Endothelial cell of hepatic sinusoid (primary cell): ENCODE data around the gene POU2AF1.

Source experiments
- in situ Hi-C: cut with HindIII; loops from 2 replicates; pipeline ENCODE4 v1.10.0; 2017; ENCODE audit warnings: low sequenced_read_pairs

Gene POU2AF1

GRCh38 chr11:111388420-111388819, 9.3 kb upstream of the POU2AF1 start:
- in situ Hi-C loops, result no loop called here

GRCh38 chr11:111387363-111387762, 8.3 kb upstream of the POU2AF1 start:
- in situ Hi-C loops, result no loop called here

- in situ Hi-C loops, result no loop called here
Observed at GRCh38 chr11:111386611-111387150, 7.6 kb upstream of the POU2AF1 start.

GRCh38 chr11:111384494-111384893, 5.4 kb upstream of the POU2AF1 start:
- in situ Hi-C loops, result loop anchor here (5.0 kb wide), 1 partner anchor 42 kb away; no protein-coding TSS in a partner anchor

GRCh38 chr11:111382451-111382850, 3.4 kb upstream of the POU2AF1 start:
- in situ Hi-C loops, result loop anchor here (5.0 kb wide), 1 partner anchor 40 kb away; no protein-coding TSS in a partner anchor

- in situ Hi-C loops, result loop anchor here (5.0 kb wide), 1 partner anchor 37 kb away; no protein-coding TSS in a partner anchor
Observed at GRCh38 chr11:111379602-111380136, 594 bp upstream of the POU2AF1 start.

GRCh38 chr11:111378185-111378860, 752 bp downstream of the POU2AF1 start:
- in situ Hi-C loops, result no loop called here

- in situ Hi-C loops, result no loop called here
Observed at GRCh38 chr11:111376181-111376871, 2.7 kb downstream of the POU2AF1 start.

GRCh38 chr11:111373590-111373989, 5.5 kb downstream of the POU2AF1 start:
- in situ Hi-C loops, result no loop called here

GRCh38 chr11:111372538-111372937, 6.5 kb downstream of the POU2AF1 start:
- in situ Hi-C loops, result no loop called here

- in situ Hi-C loops, result no loop called here
Observed at GRCh38 chr11:111370902-111371578, 8.0 kb downstream of the POU2AF1 start.

GRCh38 chr11:111370270-111370901, 8.7 kb downstream of the POU2AF1 start:
- in situ Hi-C loops, result no loop called here

- in situ Hi-C loops, result no loop called here
Observed at GRCh38 chr11:111368285-111368560, 10.9 kb downstream of the POU2AF1 start.

GRCh38 chr11:111367411-111368284, 11.4 kb downstream of the POU2AF1 start:
- in situ Hi-C loops, result no loop called here

- in situ Hi-C loops, result no loop called here
Observed at GRCh38 chr11:111366560-111367410, 12.3 kb downstream of the POU2AF1 start.

GRCh38 chr11:111365722-111366559, 13.1 kb downstream of the POU2AF1 start:
- in situ Hi-C loops, result no loop called here

- in situ Hi-C loops, result no loop called here
Observed at GRCh38 chr11:111364503-111364902, 14.6 kb downstream of the POU2AF1 start.

- in situ Hi-C loops, result no loop called here
Observed at GRCh38 chr11:111363985-111364384, 15.1 kb downstream of the POU2AF1 start.
